HepG2 (cell line): ENCODE measurements around the gene NPAS2.

Source experiments
- RFX5 ChIP-seq: IDR thresholded peaks from 2 replicates; pipeline ENCODE4 v1.6.1; 2011; ENCODE audit warnings: low read depth, low read length, improper control_type of control experiment
- USF2 ChIP-seq, 2 experiments: sonication (generic) in 1 of 2; formaldehyde crosslinking in 1 of 2; IDR thresholded peaks; 2 replicates each; pipeline versions ENCODE4 v1.5.1 to v1.6.1; 2011 to 2020; ENCODE audit warnings: borderline replicate concordance in 1 of 2, low read depth in 1 of 2, low read length in 1 of 2, mild to moderate bottlenecking in 1 of 2, missing genetic modification reagents in 1 of 2, moderate library complexity in 1 of 2
- ZNF589 ChIP-seq: sonication (generic); formaldehyde crosslinking; conservative IDR thresholded peaks from 2 replicates; pipeline ENCODE4 v1.8.0; 2022; ENCODE audit warnings: mild to moderate bottlenecking, moderate library complexity, missing genetic modification reagents

- no peak for TF ChIP-seq ZNF589 (CRISPR knock-in tag)
- TF ChIP-seq USF2 (IDR thresholded peaks at IDR 0.05; ENCODE audit: low read depth, low read length) = no peak
- no peak for TF ChIP-seq USF2 (CRISPR knock-in tag; IDR thresholded peaks at IDR 0.05; ENCODE audit: borderline replicate concordance)
- TF ChIP-seq RFX5 = no peak
Observed at GRCh38 chr2:100880036-100880435, 60.1 kb downstream of the NPAS2 start.
